PC-9 (cell line): ENCODE results near the gene LIME1. TPM values are rescaled to one million over a fixed set of nuclear protein-coding genes. Genes with fewer than 3 reads are reported as not detected.

ENCODE experiments used
- BruUV-seq: library from RNA; stranded (reverse); fragments of 400-500 nt; replicated peaks from 2 replicates; lab custom pipeline; 2021; lab: Mats Ljungman, UMichigan
- CTCF ChIA-PET: fragments of 300-600 bp; sonication (Branson Sonifier 250); formaldehyde crosslinking; loops from one replicate; lab custom pipeline; 2022; ENCODE audit warnings: antibody characterized with exemption; lab: Charles Lee
- POLR2A ChIA-PET: fragments of 300-600 bp; sonication (Branson Sonifier 250); formaldehyde crosslinking; loops from one replicate; lab custom pipeline; 2022; ENCODE audit warnings: antibody characterized with exemption; ENCODE audit not compliant: unreplicated experiment; lab: Charles Lee
- DNase-seq, 2 experiments: peaks; one replicate each; pipeline versions ENCODE4 v3.0.0 to v3.0.0-alpha.2; 2015 to 2022; ENCODE audit warnings: mixed read lengths in 1 of 2
- H2AFZ ChIP-seq: fragments of 200-600 bp; sonication (generic); 2 replicates; pipeline ENCODE4 v1.8.1; 2017; ENCODE audit warnings: antibody characterized with exemption
- H3F3A ChIP-seq: fragments of 200-600 bp; sonication (generic); 2 replicates; pipeline ENCODE4 v1.8.1; 2017; ENCODE audit warnings: antibody characterized with exemption, mild to moderate bottlenecking, low read depth; ENCODE audit not compliant: insufficient read depth
- H3K27ac ChIP-seq: fragments of 200-600 bp; sonication (generic); 2 replicates; pipeline ENCODE4 v1.6.1; 2016; ENCODE audit warnings: mixed run types
- H3K27me3 ChIP-seq: fragments of 200-600 bp; sonication (generic); 2 replicates; pipeline ENCODE4 v1.6.1; 2016; ENCODE audit warnings: low read depth, mixed run types; ENCODE audit not compliant: insufficient read depth
- H3K36me3 ChIP-seq: fragments of 200-600 bp; sonication (generic); 2 replicates; pipeline ENCODE4 v1.6.1; 2016; ENCODE audit warnings: low read depth, mixed run types
- H3K4me1 ChIP-seq: fragments of 200-600 bp; sonication (generic); replicated peaks from 2 replicates; pipeline ENCODE4 v1.6.1; 2016; ENCODE audit warnings: mixed run types; ENCODE audit not compliant: insufficient read depth
- H3K4me2 ChIP-seq: fragments of 200-600 bp; sonication (generic); 2 replicates; pipeline ENCODE4 v1.6.1; 2017; ENCODE audit warnings: mixed run types
- H3K4me3 ChIP-seq: fragments of 200-600 bp; sonication (generic); 2 replicates; pipeline ENCODE4 v1.6.1; 2016; ENCODE audit warnings: mixed run types
- H3K79me2 ChIP-seq: fragments of 200-600 bp; sonication (generic); 2 replicates; pipeline ENCODE4 v1.6.1; 2017; ENCODE audit warnings: low read depth, mixed run types
- H3K9me2 ChIP-seq: fragments of 200-600 bp; sonication (generic); 2 replicates; pipeline ENCODE4 v1.8.1; 2017; ENCODE audit warnings: mild to moderate bottlenecking; ENCODE audit not compliant: insufficient read depth
- H3K9me3 ChIP-seq: fragments of 200-600 bp; sonication (generic); 2 replicates; pipeline ENCODE4 v1.8.1; 2016; ENCODE audit warnings: low read depth; ENCODE audit not compliant: insufficient read depth
- H4K20me1 ChIP-seq: fragments of 200-600 bp; sonication (generic); 2 replicates; pipeline ENCODE4 v1.8.1; 2017; ENCODE audit not compliant: insufficient read depth
- EZH2 ChIP-seq: fragments of 200-600 bp; sonication (generic); IDR thresholded peaks from 2 replicates; pipeline ENCODE4 v1.8.0; 2017; ENCODE audit warnings: antibody characterized with exemption, low read depth
- intact Hi-C: fragments of 100-400 bp; cut with micrococcal nuclease; formaldehyde crosslinking; loops from one replicate; pipeline ENCODE4 v1.10.0; 2022; ENCODE audit not compliant: unreplicated experiment
- total RNA-seq: library from RNA; stranded (reverse); gene quantifications from 2 replicates; pipeline ENCODE4 v1.2.3, GENCODE V29; 2021
- TF ChIP-seq, protein P1 (sequence below): fragments of 200-600 bp; sonication (generic); conservative IDR thresholded peaks from 2 replicates; pipeline ENCODE4 v1.6.1; 2017; ENCODE audit warnings: mixed run types, antibody characterized with exemption, mild to moderate bottlenecking, moderate library complexity

The LIME1 gene
- total RNA-seq, 1 experiment from 2014 or later = 18.7 TPM

- no peak overlapping the region for H3K27ac ChIP-seq
- H3K4me2 ChIP-seq = no peak overlapping the region
- no peaks in the 10 kb centered on the region for H3K36me3 ChIP-seq
- DNase-seq = no peak
- H3K4me3 ChIP-seq = no peak overlapping the region
- no peak for TF ChIP-seq EZH2
- TF ChIP-seq, protein P1, sequence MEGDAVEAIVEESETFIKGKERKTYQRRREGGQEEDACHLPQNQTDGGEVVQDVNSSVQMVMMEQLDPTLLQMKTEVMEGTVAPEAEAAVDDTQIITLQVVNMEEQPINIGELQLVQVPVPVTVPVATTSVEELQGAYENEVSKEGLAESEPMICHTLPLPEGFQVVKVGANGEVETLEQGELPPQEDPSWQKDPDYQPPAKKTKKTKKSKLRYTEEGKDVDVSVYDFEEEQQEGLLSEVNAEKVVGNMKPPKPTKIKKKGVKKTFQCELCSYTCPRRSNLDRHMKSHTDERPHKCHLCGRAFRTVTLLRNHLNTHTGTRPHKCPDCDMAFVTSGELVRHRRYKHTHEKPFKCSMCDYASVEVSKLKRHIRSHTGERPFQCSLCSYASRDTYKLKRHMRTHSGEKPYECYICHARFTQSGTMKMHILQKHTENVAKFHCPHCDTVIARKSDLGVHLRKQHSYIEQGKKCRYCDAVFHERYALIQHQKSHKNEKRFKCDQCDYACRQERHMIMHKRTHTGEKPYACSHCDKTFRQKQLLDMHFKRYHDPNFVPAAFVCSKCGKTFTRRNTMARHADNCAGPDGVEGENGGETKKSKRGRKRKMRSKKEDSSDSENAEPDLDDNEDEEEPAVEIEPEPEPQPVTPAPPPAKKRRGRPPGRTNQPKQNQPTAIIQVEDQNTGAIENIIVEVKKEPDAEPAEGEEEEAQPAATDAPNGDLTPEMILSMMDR = no peak
- intact Hi-C loops = no loop called here
- no peaks in the 10 kb centered on the region for H3K79me2 ChIP-seq
- ChIA-PET CTCF (no interaction called here), POLR2A (no interaction called here)
- BruUV-seq = no TSS peak
- no peaks in the 10 kb centered on the region for H3K9me3 ChIP-seq
- H2AFZ ChIP-seq = no peak overlapping the region
- H4K20me1 ChIP-seq = no peaks in the 10 kb centered on the region
- H3K27me3 ChIP-seq = no peaks in the 10 kb centered on the region
- H3K9me2 ChIP-seq = no peaks in the 10 kb centered on the region
- H3F3A ChIP-seq = no peaks in the 10 kb centered on the region
- H3K4me1 ChIP-seq = no peaks in the 10 kb centered on the region
Measured at GRCh38 chr20:63767886-63768285, 31.4 kb downstream of the LIME1 start.

- DNase-seq = no peak
- Histone ChIP-seq H3K9me3 (no peaks in the 10 kb centered on the region), H2AFZ (no peak overlapping the region), H3K27ac (no peak overlapping the region), H3K9me2 (no peaks in the 10 kb centered on the region), H3K27me3 (no peaks in the 10 kb centered on the region), H4K20me1 (no peaks in the 10 kb centered on the region), H3K36me3 (no peaks in the 10 kb centered on the region), H3K4me1 (no peaks in the 10 kb centered on the region), H3F3A (no peaks in the 10 kb centered on the region), H3K4me2 (no peak overlapping the region), H3K4me3 (no peak overlapping the region), H3K79me2 (no peaks in the 10 kb centered on the region)
- intact Hi-C loops = no loop called here
- no peak for TF ChIP-seq EZH2
- ChIA-PET CTCF (no interaction called here), POLR2A (no interaction called here)
- BruUV-seq = no TSS peak
Measured at GRCh38 chr20:63768591-63769515, 32.4 kb downstream of the LIME1 start.

GRCh38 chr20:63769891-63770474, 33.5 kb downstream of the LIME1 start:
- no peaks in the 10 kb centered on the region for H3K4me1 ChIP-seq
- no peaks in the 10 kb centered on the region for H3K79me2 ChIP-seq
- no peaks in the 10 kb centered on the region for H3K36me3 ChIP-seq
- no peaks in the 10 kb centered on the region for H4K20me1 ChIP-seq
- no peaks in the 10 kb centered on the region for H3F3A ChIP-seq
- H3K27ac ChIP-seq = no peak overlapping the region
- H3K9me2 ChIP-seq = no peaks in the 10 kb centered on the region
- no peaks in the 10 kb centered on the region for H3K27me3 ChIP-seq
- no TSS peak for BruUV-seq
- H2AFZ ChIP-seq = no peak overlapping the region
- no peak for DNase-seq
- no peaks in the 10 kb centered on the region for H3K9me3 ChIP-seq
- no peak for TF ChIP-seq EZH2
- TF ChIP-seq, protein P1 = no peak
- ChIA-PET POLR2A (no interaction called here), CTCF (no interaction called here)
- no peak overlapping the region for H3K4me2 ChIP-seq
- no peak overlapping the region for H3K4me3 ChIP-seq
- intact Hi-C loops = no loop called here
